RWPE1 (cell line): ENCODE results near the gene ANGPTL1.

ENCODE experiments used
- CTCF ChIA-PET: fragments of 350-600 bp; sonication (Branson Sonifier 250); formaldehyde crosslinking; extraction: SDS; loops from one replicate; lab custom pipeline; 2021; lab: Yijun Ruan, JAX
- POLR2A ChIA-PET: fragments of 400-600 bp; formaldehyde crosslinking; extraction: SDS; loops from one replicate; lab custom pipeline; 2020; ENCODE audit warnings: antibody characterized with exemption; ENCODE audit not compliant: low non-redundant PET; lab: Yijun Ruan, JAX
- DNase-seq: peaks from one replicate; pipeline ENCODE4 v3.0.0; 2012; ENCODE audit warnings: low spot score
- H3K27ac ChIP-seq: fragments of 450-650 bp; 2 replicates; pipeline ENCODE4 v1.5.1; 2017
- TF ChIP-seq, protein P1 (sequence below): fragments of 450-650 bp; conservative IDR thresholded peaks from 2 replicates; pipeline ENCODE4 v1.5.1; 2017; ENCODE audit warnings: low read depth, mild to moderate bottlenecking

ANGPTL1 gene

GRCh38 chr1:178886551-178886950 lies 15.7 kb upstream of the ANGPTL1 start:
- POLR2A ChIA-PET = no interaction called here
- CTCF ChIA-PET = interaction anchor here (0.6 to 0.7 kb wide), 3 partner anchors 49 to 80 kb away, joined by 3 to 4 read pairs (median 4); no protein-coding TSS in a partner anchor
- TF ChIP-seq, protein P1, sequence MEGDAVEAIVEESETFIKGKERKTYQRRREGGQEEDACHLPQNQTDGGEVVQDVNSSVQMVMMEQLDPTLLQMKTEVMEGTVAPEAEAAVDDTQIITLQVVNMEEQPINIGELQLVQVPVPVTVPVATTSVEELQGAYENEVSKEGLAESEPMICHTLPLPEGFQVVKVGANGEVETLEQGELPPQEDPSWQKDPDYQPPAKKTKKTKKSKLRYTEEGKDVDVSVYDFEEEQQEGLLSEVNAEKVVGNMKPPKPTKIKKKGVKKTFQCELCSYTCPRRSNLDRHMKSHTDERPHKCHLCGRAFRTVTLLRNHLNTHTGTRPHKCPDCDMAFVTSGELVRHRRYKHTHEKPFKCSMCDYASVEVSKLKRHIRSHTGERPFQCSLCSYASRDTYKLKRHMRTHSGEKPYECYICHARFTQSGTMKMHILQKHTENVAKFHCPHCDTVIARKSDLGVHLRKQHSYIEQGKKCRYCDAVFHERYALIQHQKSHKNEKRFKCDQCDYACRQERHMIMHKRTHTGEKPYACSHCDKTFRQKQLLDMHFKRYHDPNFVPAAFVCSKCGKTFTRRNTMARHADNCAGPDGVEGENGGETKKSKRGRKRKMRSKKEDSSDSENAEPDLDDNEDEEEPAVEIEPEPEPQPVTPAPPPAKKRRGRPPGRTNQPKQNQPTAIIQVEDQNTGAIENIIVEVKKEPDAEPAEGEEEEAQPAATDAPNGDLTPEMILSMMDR = no peak

DNA sequence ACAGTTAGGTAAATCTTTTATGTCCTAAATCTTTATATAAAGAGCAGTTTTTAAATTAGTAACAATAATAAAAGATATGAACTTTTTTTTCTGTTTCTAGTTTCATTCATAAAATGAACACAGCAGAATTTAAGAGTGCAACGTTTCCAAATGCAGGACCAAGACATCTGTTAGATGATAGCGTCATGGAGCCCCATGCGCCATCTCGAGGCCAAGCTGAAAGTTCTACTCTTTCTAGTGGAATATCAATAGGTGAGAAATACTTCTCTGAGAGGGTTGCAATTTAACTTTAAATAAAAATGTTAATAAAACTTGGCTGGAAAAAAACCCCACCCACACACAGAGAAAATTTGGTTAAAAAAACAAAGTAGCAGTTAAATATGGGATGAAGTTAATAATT lies 15.0 kb upstream of the ANGPTL1 start:
- TF ChIP-seq, protein P1 = no peak
- H3K27ac ChIP-seq = no peak overlapping the region
- POLR2A ChIA-PET = no interaction called here
- no peak for DNase-seq
- CTCF ChIA-PET = no interaction called here

More at GRCh38 chr1:178886551-178886950, 15.7 kb upstream of the ANGPTL1 start:
- H3K27ac ChIP-seq = no peak overlapping the region
- DNase-seq = no peak

GRCh38 chr1:178881950-178882349 lies 11.1 kb upstream of the ANGPTL1 start:
- CTCF ChIA-PET = no interaction called here
- H3K27ac ChIP-seq = no peak overlapping the region
- TF ChIP-seq, protein P1 = no peak
- POLR2A ChIA-PET = no interaction called here
- DNase-seq = no peak

DNA sequence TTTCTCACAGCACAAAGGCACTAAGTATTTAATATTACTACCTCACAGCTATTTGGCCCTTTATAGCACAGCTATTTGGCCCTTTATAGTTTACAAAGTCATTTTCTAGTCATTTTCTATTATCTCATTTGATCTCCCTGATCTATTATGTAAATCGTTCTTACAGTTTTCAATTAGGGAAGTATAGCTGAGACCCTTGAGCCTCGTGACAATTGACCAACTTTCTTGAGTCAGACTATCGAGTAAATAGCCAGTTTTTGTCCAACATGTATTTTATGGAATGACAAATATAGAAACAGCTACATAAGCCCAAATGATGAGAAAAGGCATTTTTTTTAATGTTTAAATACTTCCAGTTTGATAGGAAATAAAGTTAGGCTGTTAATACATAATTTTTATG lies 7.0 kb upstream of the ANGPTL1 start:
- no peak for DNase-seq
- TF ChIP-seq, protein P1 = no peak
- ChIA-PET CTCF (interaction anchor here (0.6 kb wide), 1 partner anchor 67 kb away, joined by 3 read pairs; no protein-coding TSS in a partner anchor), POLR2A (no interaction called here)
- no peak overlapping the region for H3K27ac ChIP-seq

GRCh38 chr1:178875936-178876335 lies 5.1 kb upstream of the ANGPTL1 start:
- H3K27ac ChIP-seq = no peak overlapping the region
- CTCF ChIA-PET = no interaction called here
- DNase-seq = no peak
- TF ChIP-seq, protein P1 = no peak
- POLR2A ChIA-PET = no interaction called here

- POLR2A ChIA-PET = no interaction called here
- TF ChIP-seq, protein P1 = no peak
- CTCF ChIA-PET = interaction anchor here (0.6 kb wide), 1 partner anchor 754 kb away, joined by 4 read pairs; no protein-coding TSS in a partner anchor
- no peak overlapping the region for H3K27ac ChIP-seq
- DNase-seq = no peak
Measured at GRCh38 chr1:178874966-178875365, 4.1 kb upstream of the ANGPTL1 start.
